ENCODE results near the gene BRICD5. TPM values are rescaled to one million over a fixed set of nuclear protein-coding genes. Genes with fewer than 3 reads are reported as not detected.
"Not testable (repeated sequence)": the region's sequence is repeated elsewhere in the genome, so short reads cannot be mapped to it uniquely, and the experiment has no call there.

The BRICD5 gene
- total RNA-seq, result 10 to 100 TPM in 1 of 4 donors, 1 to 10 TPM in 3; 1.8 to 21.3 (median 4.7) TPM
- polyA plus RNA-seq, result 1 to 10 TPM in 1 of 3 donors, not detected in 2; 8.3 TPM

DNA sequence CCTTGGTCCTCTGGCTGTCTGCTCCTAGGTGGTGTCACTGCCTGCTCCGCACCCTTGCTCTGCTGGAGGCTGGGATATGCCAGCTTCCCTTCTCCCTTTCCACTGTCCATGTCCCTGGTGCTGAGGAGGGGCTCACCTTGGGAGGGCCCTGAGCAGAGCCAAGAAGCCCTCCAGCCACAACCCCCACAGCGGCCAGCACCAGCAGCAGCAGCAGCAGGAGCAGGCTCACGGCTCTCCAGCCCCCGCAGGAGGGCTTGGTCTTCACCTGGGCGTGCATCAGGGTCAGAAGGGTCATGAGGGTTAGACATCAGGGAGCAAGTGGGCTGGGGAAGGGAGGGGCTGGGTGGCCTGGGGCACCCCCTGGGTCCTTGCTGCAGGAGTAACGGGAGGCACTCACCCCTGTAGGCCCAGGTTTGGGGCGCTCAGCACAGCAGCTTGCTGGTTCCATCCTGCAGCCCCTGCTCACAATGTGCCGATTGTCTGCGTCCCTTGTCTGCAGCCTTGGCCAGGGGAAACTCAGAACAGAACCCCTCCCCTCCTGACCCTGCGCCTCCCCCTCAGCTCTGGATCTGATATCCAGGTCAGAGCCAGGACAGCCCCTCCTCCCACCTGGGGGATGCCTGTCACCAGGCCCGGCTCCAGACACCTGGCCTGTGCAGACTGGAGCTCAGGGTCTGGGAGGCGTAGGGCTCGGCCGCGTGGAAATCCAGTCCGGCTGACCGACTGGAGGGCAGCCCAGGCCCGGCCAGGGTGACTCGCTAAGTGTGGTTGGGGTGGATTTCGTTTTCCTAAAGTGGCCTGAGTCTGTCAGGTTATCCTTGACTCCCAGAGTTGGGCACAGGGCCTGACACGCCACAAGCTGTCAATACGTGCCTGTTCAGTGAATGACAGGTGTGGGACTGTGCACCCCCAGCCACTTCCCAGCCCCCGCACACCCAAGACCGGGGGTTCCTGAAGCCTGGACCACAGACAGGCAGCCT lies at the start of gene BRICD5:
Gene BRICD5, minus strand, starts transcription at position 478 of the 980 bp plus-strand sequence. Its CDS starts 30 bp downstream, at position 448.
- Histone ChIP-seq H3K4me1 (peaks cover 0 to 39% (median 37%) of the 10 kb centered on the region in 4 donors), H3K4me3 (no peak within 1 kb of the TSS), H3K27me3 (no peaks in the 10 kb centered on the region), H3K27ac (no peak within 1 kb of the TSS), H3K36me3 (peaks cover 13 to 39% (median 25%) of the 10 kb centered on the region in 4 donors), H3K9me3 (no peaks in the 10 kb centered on the region)
- no peak for TF ChIP-seq POLR2AphosphoS5 (IDR thresholded peaks at IDR 0.05)
- no peak for TF ChIP-seq EP300 (IDR thresholded peaks at IDR 0.05)
- no peak for TF ChIP-seq POLR2A (IDR thresholded peaks at IDR 0.05)
- TF ChIP-seq, protein P1, sequence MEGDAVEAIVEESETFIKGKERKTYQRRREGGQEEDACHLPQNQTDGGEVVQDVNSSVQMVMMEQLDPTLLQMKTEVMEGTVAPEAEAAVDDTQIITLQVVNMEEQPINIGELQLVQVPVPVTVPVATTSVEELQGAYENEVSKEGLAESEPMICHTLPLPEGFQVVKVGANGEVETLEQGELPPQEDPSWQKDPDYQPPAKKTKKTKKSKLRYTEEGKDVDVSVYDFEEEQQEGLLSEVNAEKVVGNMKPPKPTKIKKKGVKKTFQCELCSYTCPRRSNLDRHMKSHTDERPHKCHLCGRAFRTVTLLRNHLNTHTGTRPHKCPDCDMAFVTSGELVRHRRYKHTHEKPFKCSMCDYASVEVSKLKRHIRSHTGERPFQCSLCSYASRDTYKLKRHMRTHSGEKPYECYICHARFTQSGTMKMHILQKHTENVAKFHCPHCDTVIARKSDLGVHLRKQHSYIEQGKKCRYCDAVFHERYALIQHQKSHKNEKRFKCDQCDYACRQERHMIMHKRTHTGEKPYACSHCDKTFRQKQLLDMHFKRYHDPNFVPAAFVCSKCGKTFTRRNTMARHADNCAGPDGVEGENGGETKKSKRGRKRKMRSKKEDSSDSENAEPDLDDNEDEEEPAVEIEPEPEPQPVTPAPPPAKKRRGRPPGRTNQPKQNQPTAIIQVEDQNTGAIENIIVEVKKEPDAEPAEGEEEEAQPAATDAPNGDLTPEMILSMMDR (IDR thresholded peaks at IDR 0.05), result no peak
- intact Hi-C loops (cut with DNase I), result no loop called here
- no peak for DNase-seq
- 79 to 83% methylated on average over 24 of the region's 24 CpGs for WGBS, 2 donors

DNA sequence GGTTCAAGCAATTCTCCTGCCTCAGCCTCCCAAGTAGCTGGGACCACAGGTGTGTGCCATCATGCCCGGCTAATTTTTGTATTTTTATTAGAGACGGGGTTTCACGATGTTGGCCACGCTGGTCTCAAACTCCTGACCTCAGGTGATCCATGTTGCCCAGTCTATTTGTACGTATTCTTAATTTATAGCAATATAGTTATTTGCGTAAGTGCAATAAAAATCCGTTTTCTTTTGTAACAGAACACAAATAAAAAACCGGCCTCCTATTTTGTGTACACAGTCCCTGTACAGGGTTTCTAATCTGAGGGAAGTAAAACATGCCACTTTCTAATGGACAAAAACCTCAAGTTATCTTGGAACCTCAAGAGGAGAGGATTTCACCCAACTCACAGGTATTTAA lies 49.6 kb upstream of the BRICD5 start:
- peaks cover 34 to 92% (median 72%) of the 10 kb centered on the region in 4 donors for H3K36me3 ChIP-seq
- DNase-seq, result no peak
- intact Hi-C loops (cut with DNase I), result no loop called here

DNA sequence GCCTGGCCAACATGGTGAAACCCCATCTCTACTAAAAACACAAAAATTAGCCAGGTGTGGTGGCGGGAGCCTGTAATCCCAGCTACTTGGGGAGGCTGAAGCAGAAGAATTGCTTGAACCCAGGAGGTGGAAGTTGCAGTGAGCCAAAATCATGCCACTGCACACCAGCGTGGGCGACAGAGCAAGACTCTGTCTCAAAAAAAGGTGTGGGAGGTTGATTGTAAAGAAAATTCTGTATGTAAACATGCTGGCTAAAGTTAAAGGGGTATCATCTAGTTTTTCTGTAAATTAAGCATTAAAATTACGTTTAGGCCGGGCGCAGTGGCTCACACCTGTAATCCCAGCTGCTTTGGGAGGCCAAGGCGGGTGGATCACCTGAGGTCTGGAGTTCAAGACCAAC lies 47.9 kb upstream of the BRICD5 start:
- H3K27ac ChIP-seq; DNase-seq; H3K4me1 ChIP-seq; H3K27me3 ChIP-seq; intact Hi-C loops (cut with DNase I); H3K4me3 ChIP-seq; H3K9me3 ChIP-seq: not testable (repeated sequence)
- 96% methylated on average over 7 of the region's 7 CpGs for WGBS, 2 donors
- H3K36me3 ChIP-seq, result peaks cover 47 to 100% (median 87%) of the 10 kb centered on the region in 4 donors

More for the DNA sequence above, 49.6 kb upstream of the BRICD5 start:
- H3K9me3 ChIP-seq, result no peaks in the 10 kb centered on the region
- TF ChIP-seq, protein P1 (IDR thresholded peaks at IDR 0.05), result no peak
- TF ChIP-seq EP300 (IDR thresholded peaks at IDR 0.05) (no peak), POLR2AphosphoS5 (IDR thresholded peaks at IDR 0.05) (no peak), POLR2A (IDR thresholded peaks at IDR 0.05) (no peak)
- no peak overlapping the region for H3K27ac ChIP-seq
- H3K4me1 ChIP-seq, result peaks cover 0 to 7% (median under 1%) of the 10 kb centered on the region in 4 donors
- WGBS, 2 donors, result 66 to 87% methylated on average over 8 of the region's 8 CpGs
- no peaks in the 10 kb centered on the region for H3K27me3 ChIP-seq
- no peak overlapping the region for H3K4me3 ChIP-seq

GRCh38 chr16:2257726-2258125 lies 47.1 kb upstream of the BRICD5 start:
- H3K27me3 ChIP-seq, result no peaks in the 10 kb centered on the region
- TF ChIP-seq, protein P1 (IDR thresholded peaks at IDR 0.05), result no peak
- TF ChIP-seq EP300 (IDR thresholded peaks at IDR 0.05) (no peak), POLR2AphosphoS5 (IDR thresholded peaks at IDR 0.05) (no peak), POLR2A (IDR thresholded peaks at IDR 0.05) (no peak)
- H3K4me3 ChIP-seq, result no peak overlapping the region
- H3K36me3 ChIP-seq, result peaks cover 51 to 100% (median 86%) of the 10 kb centered on the region in 4 donors
- no peaks in the 10 kb centered on the region for H3K9me3 ChIP-seq
- DNase-seq, result no peak
- intact Hi-C loops (cut with DNase I), result no loop called here
- no peaks in the 10 kb centered on the region for H3K4me1 ChIP-seq
- no peak overlapping the region for H3K27ac ChIP-seq
- WGBS, 2 donors, result 91 to 94% methylated on average over 6 of the region's 6 CpGs

DNA sequence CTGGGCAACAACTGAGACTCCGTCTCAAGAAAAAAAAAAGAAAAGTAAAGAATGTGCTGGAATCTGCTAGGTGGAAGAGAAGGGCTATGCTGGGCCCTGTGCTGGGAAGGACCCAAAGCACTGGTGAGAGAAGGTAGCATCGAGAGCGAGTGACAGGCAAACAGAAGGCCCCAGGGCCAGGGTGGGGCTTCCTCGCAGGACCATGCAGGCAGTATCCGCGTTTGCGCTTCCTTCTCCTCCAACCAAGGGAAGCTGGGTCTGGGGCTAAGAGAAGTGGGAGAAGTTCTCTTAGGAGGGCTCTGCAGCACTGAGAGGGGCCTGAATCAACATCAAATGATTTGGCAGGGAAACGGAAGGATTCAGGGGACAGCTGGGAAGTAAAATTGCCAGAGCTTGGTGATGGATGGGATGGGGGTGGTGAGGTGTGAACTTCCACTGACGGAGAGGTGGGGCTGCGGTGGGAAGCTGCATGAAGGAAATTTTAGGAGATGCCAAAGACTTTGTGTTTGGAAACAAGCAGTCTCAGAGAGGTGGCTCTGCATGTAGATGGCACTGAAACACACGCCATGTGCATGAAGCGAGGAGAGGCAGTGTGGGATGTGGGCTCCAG lies 46.0 kb upstream of the BRICD5 start:
- H3K9me3 ChIP-seq, result no peaks in the 10 kb centered on the region
- H3K27me3 ChIP-seq, result no peaks in the 10 kb centered on the region
- peaks cover 47 to 92% (median 75%) of the 10 kb centered on the region in 4 donors for H3K36me3 ChIP-seq
- peaks cover 0 to 7% (median 5%) of the 10 kb centered on the region in 4 donors for H3K4me1 ChIP-seq
- no peak overlapping the region for H3K27ac ChIP-seq
- H3K4me3 ChIP-seq, result no peak overlapping the region
- 92 to 93% methylated on average over 12 of the region's 12 CpGs for WGBS, 2 donors
- TF ChIP-seq, protein P1 (IDR thresholded peaks at IDR 0.05), result no peak
- TF ChIP-seq EP300 (IDR thresholded peaks at IDR 0.05) (no peak), POLR2A (IDR thresholded peaks at IDR 0.05) (no peak), POLR2AphosphoS5 (IDR thresholded peaks at IDR 0.05) (no peak)
- intact Hi-C loops (cut with DNase I), result no loop called here
- no peak for DNase-seq

Data from sigmoid colon (tissue), 7 donors.